Effector memory CD4-positive, alpha-beta T cell (primary cell): Measurements from ENCODE around the gene UST.
"Not testable (repeated sequence)": the region's sequence is repeated elsewhere in the genome, so short reads cannot be mapped to it uniquely, and the experiment has no call there.

Source experiments
- DNase-seq, 3 donors: peaks; one replicate each; pipeline ENCODE4 v3.0.0-alpha.2; 2020
- H3K27ac ChIP-seq: 2 replicates; pipeline ENCODE4 v1.7.0; 2013; ENCODE audit warnings: mild to moderate bottlenecking, low read length, moderate library complexity; ENCODE audit not compliant: insufficient read depth, poor library complexity, severe bottlenecking
- H3K27me3 ChIP-seq: replicated peaks from 2 replicates; pipeline ENCODE4 v1.7.0; 2013; ENCODE audit warnings: mild to moderate bottlenecking, low read length; ENCODE audit not compliant: insufficient read depth, control insufficient read depth, poor library complexity, severe bottlenecking
- H3K36me3 ChIP-seq: 2 replicates; pipeline ENCODE4 v1.7.0; 2013; ENCODE audit warnings: mild to moderate bottlenecking, low read length, moderate library complexity; ENCODE audit not compliant: control insufficient read depth, insufficient read depth
- H3K4me1 ChIP-seq: 2 replicates; pipeline ENCODE4 v1.7.0; 2013; ENCODE audit warnings: low read length, mild to moderate bottlenecking; ENCODE audit not compliant: control insufficient read depth, insufficient read depth, poor library complexity, severe bottlenecking
- H3K4me3 ChIP-seq: 2 replicates; pipeline ENCODE4 v1.7.0; 2013; ENCODE audit warnings: low read length, low read depth, mild to moderate bottlenecking; ENCODE audit not compliant: insufficient read depth, poor library complexity, severe bottlenecking
- H3K9me3 ChIP-seq: 2 replicates; pipeline ENCODE4 v1.7.0; 2013; ENCODE audit warnings: mild to moderate bottlenecking, low read length, moderate library complexity; ENCODE audit not compliant: control insufficient read depth

UST gene

DNA sequence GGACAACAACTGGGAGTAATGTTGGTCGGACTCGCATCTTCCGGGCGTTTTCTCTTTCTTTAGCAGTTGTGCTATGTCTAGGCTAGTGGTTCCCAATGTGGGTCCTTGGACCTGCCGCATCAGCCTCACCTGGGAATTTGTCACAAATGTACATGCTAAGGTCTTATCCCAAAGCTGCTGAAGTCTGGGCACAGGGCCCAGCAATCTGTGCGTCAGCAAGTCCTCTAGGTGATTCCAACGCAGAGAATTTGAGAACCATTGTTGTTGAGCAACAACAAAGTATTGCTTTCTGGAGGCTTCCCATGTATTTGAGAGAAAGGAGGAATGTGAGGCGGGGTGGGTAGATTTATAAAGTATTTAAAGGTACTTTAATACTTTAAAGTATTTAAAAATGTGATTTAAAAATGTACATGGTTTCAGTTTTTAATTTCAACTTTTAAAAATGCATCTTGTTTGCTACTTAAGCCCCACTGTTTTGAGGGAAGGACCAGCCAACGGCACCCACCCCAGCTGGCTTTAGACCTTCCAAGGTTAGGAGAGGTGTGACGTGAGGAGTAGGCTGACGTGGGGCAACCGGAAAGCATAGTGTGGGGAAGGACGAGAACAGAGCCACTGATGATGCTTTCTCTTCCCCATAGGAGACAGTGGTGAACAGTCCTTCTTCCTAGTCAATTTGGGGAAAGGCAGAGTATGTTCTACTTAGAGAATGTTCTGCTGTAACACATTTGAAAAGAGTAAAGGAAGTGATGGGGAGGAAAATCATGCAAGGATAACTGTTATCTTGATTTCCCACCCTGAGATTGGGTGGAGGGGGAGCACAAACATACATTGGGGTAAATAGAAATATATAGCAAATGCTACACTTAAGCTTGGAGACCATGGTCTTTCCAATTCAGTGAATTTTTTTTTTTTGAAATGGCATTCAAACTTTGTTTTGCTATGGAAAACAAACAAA lies 4.3 kb downstream of the UST start:
- DNase-seq, result no peak
- Histone ChIP-seq H3K9me3 (no peaks in the 10 kb centered on the region), H3K4me3 (no peak overlapping the region), H3K27ac (no peak overlapping the region), H3K27me3 (no peaks in the 10 kb centered on the region), H3K36me3 (no peaks in the 10 kb centered on the region), H3K4me1 (peaks cover 6% of the 10 kb centered on the region)

DNA sequence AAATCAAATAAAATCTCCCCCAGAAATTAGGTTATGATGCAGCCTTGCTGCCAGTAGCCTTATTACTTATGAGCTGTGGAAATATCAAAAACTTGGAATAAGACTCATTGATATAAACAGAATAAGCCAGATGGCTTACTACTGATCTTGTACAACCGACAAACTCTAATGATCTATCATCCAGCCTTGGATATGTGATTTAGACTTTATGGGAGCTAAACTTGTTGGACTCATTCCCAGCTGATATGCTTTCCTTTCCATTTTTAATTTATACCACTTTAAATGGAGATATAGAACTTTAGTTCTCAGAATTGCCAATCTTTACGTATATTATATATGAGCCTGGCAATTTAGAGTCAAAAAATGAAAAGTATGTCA lies 5.0 kb downstream of the UST start:
- peaks cover 6% of the 10 kb centered on the region for H3K4me1 ChIP-seq
- H3K27me3 ChIP-seq, result no peaks in the 10 kb centered on the region
- no peak overlapping the region for H3K27ac ChIP-seq
- DNase-seq, result no peak
- no peaks in the 10 kb centered on the region for H3K36me3 ChIP-seq
- H3K4me3 ChIP-seq, result no peak overlapping the region
- H3K9me3 ChIP-seq, result no peaks in the 10 kb centered on the region

DNA sequence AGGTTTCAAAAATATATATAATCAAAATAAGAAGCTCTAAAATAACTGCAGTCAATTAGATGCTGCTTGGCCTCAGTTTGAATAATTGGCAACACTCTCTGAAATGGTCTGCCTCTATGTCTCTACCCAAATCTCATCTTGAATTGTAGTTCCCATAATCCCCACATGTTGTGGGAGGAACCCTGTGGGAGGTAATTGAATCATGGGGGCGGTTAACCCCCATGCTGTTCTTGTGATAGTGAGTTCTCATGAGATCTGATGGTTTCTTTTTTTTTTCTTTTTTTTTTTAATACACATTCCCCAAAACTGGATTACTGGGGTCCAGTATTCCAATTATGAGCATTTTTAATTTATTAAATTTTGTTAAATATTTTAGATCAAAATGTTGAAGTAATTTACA lies 8.5 kb downstream of the UST start:
- H3K4me3 ChIP-seq, H3K27me3 ChIP-seq, H3K27ac ChIP-seq, DNase-seq, H3K36me3 ChIP-seq, H3K9me3 ChIP-seq: not testable (repeated sequence)
- peaks cover 28% of the 10 kb centered on the region for H3K4me1 ChIP-seq

DNA sequence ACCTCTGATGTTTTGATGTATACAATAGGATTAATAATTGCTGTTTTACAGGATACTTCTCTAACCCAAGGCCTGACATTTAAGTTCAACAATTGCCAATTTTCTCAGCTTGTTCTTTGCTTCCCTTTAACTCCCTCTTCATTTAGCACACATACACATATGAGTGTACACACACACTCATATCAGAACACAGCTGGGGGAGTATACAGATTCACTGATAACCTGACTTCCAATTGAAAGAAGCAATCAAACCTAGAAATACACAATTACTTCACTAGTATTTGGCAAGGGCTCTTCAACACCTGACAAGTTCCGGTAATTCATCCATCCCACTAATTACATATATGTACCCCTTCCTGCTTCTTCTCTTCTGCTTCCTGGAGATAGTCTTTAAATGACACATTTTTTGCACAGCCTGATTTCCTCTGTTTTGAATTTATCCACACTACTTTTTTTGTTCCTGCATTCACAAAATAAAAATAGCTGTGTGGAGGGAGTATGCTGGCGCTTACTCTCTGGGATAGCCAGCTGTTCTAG lies 11.2 kb downstream of the UST start:
- Histone ChIP-seq H3K27me3 (no peaks in the 10 kb centered on the region), H3K36me3 (no peaks in the 10 kb centered on the region), H3K4me1 (peaks cover 45% of the 10 kb centered on the region), H3K27ac (peak overlapping the region; percentile 26), H3K9me3 (no peaks in the 10 kb centered on the region), H3K4me3 (no peak overlapping the region)
- no peak for DNase-seq

DNA sequence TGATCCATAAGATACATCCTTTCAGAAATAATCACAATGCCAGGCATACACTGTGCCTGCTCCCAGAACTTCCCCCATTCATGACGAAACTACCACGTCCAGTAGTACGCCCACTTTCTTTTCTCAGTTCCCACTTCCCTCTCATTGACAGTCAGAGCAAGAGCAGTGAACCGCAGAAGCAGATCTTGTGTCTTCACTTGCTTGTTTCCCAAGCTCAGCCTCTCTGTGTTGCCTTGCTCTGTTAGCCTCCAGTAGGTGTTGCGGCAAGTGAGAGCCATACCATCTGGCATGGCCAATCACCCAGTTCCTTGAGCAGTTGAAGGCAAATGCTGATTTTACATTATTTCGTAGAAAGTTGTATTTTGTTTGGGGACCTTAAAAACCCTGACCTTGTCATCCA lies 11.7 kb downstream of the UST start:
- Histone ChIP-seq H3K27me3 (no peaks in the 10 kb centered on the region), H3K36me3 (no peaks in the 10 kb centered on the region), H3K4me3 (no peak overlapping the region), H3K27ac (peak overlapping the region; percentile 40), H3K9me3 (no peaks in the 10 kb centered on the region), H3K4me1 (peaks cover 45% of the 10 kb centered on the region)
- peak; percentile 8 to 18 (median 8) for DNase-seq

DNA sequence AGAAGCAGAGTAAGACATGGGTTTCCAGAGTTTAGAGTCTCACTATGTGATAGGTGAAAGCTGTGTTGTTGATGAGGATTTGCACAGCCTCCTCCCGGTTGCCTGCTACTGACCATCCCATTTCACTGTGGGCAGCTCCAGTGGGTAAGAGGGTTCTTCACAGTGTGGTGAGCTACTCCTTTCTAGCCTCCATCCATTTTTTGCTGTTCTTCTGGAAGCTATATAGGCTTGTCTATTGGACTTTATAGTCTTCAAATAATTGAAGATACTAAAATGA lies 13.4 kb downstream of the UST start:
- Histone ChIP-seq H3K4me3 (peak overlapping the region; percentile 31), H3K27me3 (no peaks in the 10 kb centered on the region), H3K4me1 (peaks cover 45% of the 10 kb centered on the region), H3K36me3 (no peaks in the 10 kb centered on the region), H3K9me3 (no peaks in the 10 kb centered on the region), H3K27ac (peak overlapping the region; percentile 90)
- DNase-seq, result no peak

DNA sequence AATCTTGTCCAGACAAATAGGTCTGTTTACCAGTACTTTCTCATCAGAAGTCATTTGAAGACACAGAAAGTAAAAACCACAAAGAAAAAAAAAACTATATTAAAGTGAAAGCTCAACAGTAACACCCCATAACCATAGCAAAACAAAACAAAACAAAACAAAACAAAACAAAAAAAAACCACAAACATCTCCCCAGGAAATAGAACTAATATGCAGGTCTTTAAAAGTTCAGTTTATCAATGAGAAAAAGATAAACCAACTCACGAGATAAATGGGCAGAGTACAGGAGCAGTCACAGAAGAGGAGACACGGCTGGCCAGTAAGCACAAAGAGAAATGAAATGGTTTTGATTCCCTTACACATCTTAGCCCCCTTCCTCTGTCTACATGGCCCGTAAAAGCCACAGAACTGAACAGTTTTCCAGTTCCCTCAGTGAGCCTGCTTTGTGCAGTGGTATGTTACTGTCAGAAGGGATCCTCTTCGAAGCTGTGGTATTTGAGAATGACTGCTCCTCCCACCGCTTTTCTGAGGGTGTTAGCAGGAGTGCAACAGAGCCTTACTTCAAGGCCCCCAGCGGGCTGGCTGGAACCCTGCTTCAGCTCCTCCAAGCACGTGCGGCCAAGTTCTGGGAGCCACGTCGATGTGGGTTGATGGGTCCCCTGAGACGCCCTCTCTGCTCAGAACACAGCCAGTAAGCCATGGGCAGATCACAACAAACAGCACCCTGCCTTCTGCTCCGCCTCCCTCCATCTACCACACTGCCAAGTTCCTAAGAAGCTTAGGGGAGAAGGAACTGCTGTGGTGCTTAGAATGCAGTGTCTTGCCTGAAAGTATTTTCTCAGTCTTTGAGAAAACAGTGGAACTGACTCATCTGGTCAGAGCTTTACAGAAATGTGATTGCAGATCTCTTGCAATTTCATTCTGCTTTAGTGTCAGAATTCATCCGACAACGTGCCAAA lies 14.0 kb downstream of the UST start:
- Histone ChIP-seq H3K4me3 (peak overlapping the region; percentile 31), H3K4me1 (peaks cover 45% of the 10 kb centered on the region), H3K9me3 (no peaks in the 10 kb centered on the region), H3K27ac (peak overlapping the region; percentile 90), H3K36me3 (no peaks in the 10 kb centered on the region), H3K27me3 (no peaks in the 10 kb centered on the region)
- peak; percentile 13 to 40 (median 29) for DNase-seq

DNA sequence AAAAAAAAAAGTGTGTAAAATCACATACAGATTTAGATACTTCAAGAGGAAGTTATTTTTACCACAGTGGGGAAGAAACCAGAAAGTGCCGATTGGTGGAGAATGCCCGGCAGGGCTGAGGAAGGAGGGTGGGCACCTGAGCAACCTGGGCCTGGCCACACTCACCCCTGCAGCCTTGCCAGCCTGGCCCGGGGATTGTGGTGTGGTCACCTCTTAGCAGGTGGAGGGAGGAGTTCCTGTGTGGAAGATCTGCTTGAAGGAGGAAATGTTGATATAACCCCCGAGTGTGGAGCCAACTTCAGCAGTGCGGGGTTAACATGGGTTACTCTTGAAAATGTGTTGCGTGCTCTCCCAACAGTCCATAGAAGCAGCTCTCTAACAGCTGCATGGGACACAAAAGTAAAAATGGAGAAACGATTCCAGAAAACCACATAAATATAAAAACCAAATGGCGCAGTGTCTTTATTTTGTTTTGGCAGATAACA lies 14.7 kb downstream of the UST start:
- Histone ChIP-seq H3K4me1 (peaks cover 45% of the 10 kb centered on the region), H3K4me3 (peak overlapping the region; percentile 30), H3K9me3 (no peaks in the 10 kb centered on the region), H3K27me3 (no peaks in the 10 kb centered on the region), H3K36me3 (no peaks in the 10 kb centered on the region), H3K27ac (peak overlapping the region; percentile 90)
- DNase-seq, result peak; percentile 39 to 57 (median 54)

DNA sequence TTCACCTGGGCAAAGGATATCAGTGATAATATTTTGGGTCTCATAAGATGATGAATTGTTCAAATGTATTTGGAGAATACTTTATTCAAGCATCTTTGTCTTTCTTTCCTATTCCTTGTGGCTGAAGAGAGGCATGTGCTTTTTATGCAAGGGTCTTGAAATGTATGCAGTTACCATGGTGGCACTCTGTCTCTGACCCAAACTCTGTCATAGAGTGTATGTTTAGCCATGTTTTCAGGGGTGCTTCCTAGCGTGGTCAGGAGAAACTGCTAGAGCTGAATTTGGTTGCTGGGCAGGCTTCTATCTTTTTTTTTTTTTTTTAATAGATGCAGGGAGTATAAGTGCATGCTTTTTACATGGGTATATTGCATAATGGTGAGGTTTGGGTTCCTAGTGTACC lies 15.4 kb downstream of the UST start:
- no peak for DNase-seq
- no peaks in the 10 kb centered on the region for H3K27me3 ChIP-seq
- H3K4me3 ChIP-seq, result no peak overlapping the region
- H3K27ac ChIP-seq, result peak overlapping the region; percentile 90
- H3K36me3 ChIP-seq, result no peaks in the 10 kb centered on the region
- no peaks in the 10 kb centered on the region for H3K9me3 ChIP-seq
- H3K4me1 ChIP-seq, result peaks cover 41% of the 10 kb centered on the region
